Measurements from ENCODE around the gene TASP1.
"Not testable (repeated sequence)": the region's sequence is repeated elsewhere in the genome, so short reads cannot be mapped to it uniquely, and the experiment has no call there.

TASP1 gene

GRCh38 chr20:13363473-13363872, 275.3 kb downstream of the TASP1 start:
- no peaks in the 10 kb centered on the region for H3K27me3 ChIP-seq (ENCODE audit: control insufficient read depth in 1 of 2, insufficient read depth in 1 of 2, low read length in 2 of 2)
- H2AK5ac ChIP-seq (ENCODE audit: low read length, severe bottlenecking), result no peak overlapping the region
- no peak overlapping the region for H3K4ac ChIP-seq (ENCODE audit: low read depth in 1 of 2, low read length in 2 of 2)
- H2BK120ac ChIP-seq (ENCODE audit: low read depth, low read length), result no peak overlapping the region
- no peak overlapping the region for H3K27ac ChIP-seq (ENCODE audit: low read length, poor library complexity, severe bottlenecking)
- no peak overlapping the region for H3K23ac ChIP-seq (ENCODE audit: low read length in 2 of 2)
- no peak overlapping the region for H3K9ac ChIP-seq (ENCODE audit: low read length)
- no peak overlapping the region for H2BK5ac ChIP-seq (ENCODE audit: low read depth, low read length, poor library complexity, severe bottlenecking)
- H4K8ac ChIP-seq (ENCODE audit: low read length), result no peak overlapping the region
- H3K9me3 ChIP-seq (ENCODE audit: control insufficient read depth, low read length), result no peaks in the 10 kb centered on the region
- no peak overlapping the region for H4K91ac ChIP-seq (ENCODE audit: low read length)
- no peaks in the 10 kb centered on the region for H3K4me1 ChIP-seq (ENCODE audit: control insufficient read depth, insufficient read depth, low read depth, low read length)
- H3K4me2 ChIP-seq (ENCODE audit: low read length, poor library complexity, severe bottlenecking), result no peak overlapping the region
- H2BK12ac ChIP-seq (ENCODE audit: low read length in 2 of 2), result no peak overlapping the region
- no peak overlapping the region for H2BK15ac ChIP-seq (ENCODE audit: low read depth, poor library complexity, severe bottlenecking)
- H2AFZ ChIP-seq (ENCODE audit: low read depth, low read length), result no peak overlapping the region
- no peaks in the 10 kb centered on the region for H3K36me3 ChIP-seq (ENCODE audit: control insufficient read depth in 1 of 2, insufficient read depth in 2 of 2, low read depth in 1 of 2, low read length in 2 of 2)
- no peak overlapping the region for H3K4me3 ChIP-seq (ENCODE audit: insufficient read depth in 1 of 2, low read depth in 1 of 2, low read length in 2 of 2)
- no peak for DNase-seq
- no peak overlapping the region for H3K18ac ChIP-seq (ENCODE audit: low read depth in 1 of 2, low read length in 2 of 2)
- H3K14ac ChIP-seq (ENCODE audit: low read length in 2 of 2), result no peak overlapping the region
- no peaks in the 10 kb centered on the region for H3K79me1 ChIP-seq (replicated peaks; ENCODE audit: low read length, poor library complexity, severe bottlenecking)

- not testable (repeated sequence) for H2BK120ac ChIP-seq (ENCODE audit: low read depth, low read length); H3K36me3 ChIP-seq (ENCODE audit: control insufficient read depth in 1 of 2, insufficient read depth in 2 of 2, low read depth in 1 of 2, low read length in 2 of 2); DNase-seq; H3K23ac ChIP-seq (ENCODE audit: low read length in 2 of 2); H3K27me3 ChIP-seq (ENCODE audit: control insufficient read depth in 1 of 2, insufficient read depth in 1 of 2, low read length in 2 of 2); H4K91ac ChIP-seq (ENCODE audit: low read length); H4K8ac ChIP-seq (ENCODE audit: low read length); H3K27ac ChIP-seq (ENCODE audit: low read length, poor library complexity, severe bottlenecking); H3K4me3 ChIP-seq (ENCODE audit: insufficient read depth in 1 of 2, low read depth in 1 of 2, low read length in 2 of 2); H2BK12ac ChIP-seq (ENCODE audit: low read length in 2 of 2); H3K9ac ChIP-seq (ENCODE audit: low read length); H3K9me3 ChIP-seq (ENCODE audit: control insufficient read depth, low read length); H3K79me1 ChIP-seq (replicated peaks; ENCODE audit: low read length, poor library complexity, severe bottlenecking); H2BK5ac ChIP-seq (ENCODE audit: low read depth, low read length, poor library complexity, severe bottlenecking); H2AFZ ChIP-seq (ENCODE audit: low read depth, low read length); H2BK15ac ChIP-seq (ENCODE audit: low read depth, poor library complexity, severe bottlenecking); H3K14ac ChIP-seq (ENCODE audit: low read length in 2 of 2); H3K4me1 ChIP-seq (ENCODE audit: control insufficient read depth, insufficient read depth, low read depth, low read length); H3K4me2 ChIP-seq (ENCODE audit: low read length, poor library complexity, severe bottlenecking); H2AK5ac ChIP-seq (ENCODE audit: low read length, severe bottlenecking); H3K4ac ChIP-seq (ENCODE audit: low read depth in 1 of 2, low read length in 2 of 2); H3K18ac ChIP-seq (ENCODE audit: low read depth in 1 of 2, low read length in 2 of 2)
- 42% methylated on average over 2 of the region's 5 CpGs for WGBS
Measured at GRCh38 chr20:13362165-13362564, 276.6 kb downstream of the TASP1 start.

DNA sequence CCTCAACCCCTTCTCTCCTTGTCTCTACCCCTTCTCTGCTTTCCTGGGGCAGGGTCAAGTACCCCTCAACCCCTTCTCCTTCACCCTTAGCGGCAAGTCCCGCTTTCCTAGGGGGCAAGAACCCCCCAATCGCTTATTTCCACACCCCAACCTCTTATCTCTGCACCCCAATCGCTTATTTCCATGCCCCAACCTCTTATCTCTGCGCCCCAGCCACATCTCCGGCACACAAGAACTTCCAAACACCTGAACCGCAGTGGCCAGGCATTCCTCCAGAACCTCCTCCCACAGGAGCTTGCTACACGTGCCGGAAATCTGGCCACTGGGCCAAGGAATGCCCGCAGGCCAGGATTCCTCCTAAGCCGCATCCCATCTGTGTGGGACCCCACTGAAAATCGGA, 279.8 kb downstream of the TASP1 start:
- WGBS, result 77% methylated on average over 11 of the region's 12 CpGs

GRCh38 chr20:13357782-13358181, 280.9 kb downstream of the TASP1 start:
- H2BK120ac ChIP-seq (ENCODE audit: low read depth, low read length); H3K14ac ChIP-seq (ENCODE audit: low read length in 2 of 2); H3K9ac ChIP-seq (ENCODE audit: low read length); DNase-seq; H4K8ac ChIP-seq (ENCODE audit: low read length); H3K4me2 ChIP-seq (ENCODE audit: low read length, poor library complexity, severe bottlenecking); H2BK15ac ChIP-seq (ENCODE audit: low read depth, poor library complexity, severe bottlenecking); H3K4me3 ChIP-seq (ENCODE audit: insufficient read depth in 1 of 2, low read depth in 1 of 2, low read length in 2 of 2); H4K91ac ChIP-seq (ENCODE audit: low read length); H2BK5ac ChIP-seq (ENCODE audit: low read depth, low read length, poor library complexity, severe bottlenecking); H3K4me1 ChIP-seq (ENCODE audit: control insufficient read depth, insufficient read depth, low read depth, low read length); H2BK12ac ChIP-seq (ENCODE audit: low read length in 2 of 2); H3K4ac ChIP-seq (ENCODE audit: low read depth in 1 of 2, low read length in 2 of 2); H3K9me3 ChIP-seq (ENCODE audit: control insufficient read depth, low read length); H3K27ac ChIP-seq (ENCODE audit: low read length, poor library complexity, severe bottlenecking); H3K79me1 ChIP-seq (replicated peaks; ENCODE audit: low read length, poor library complexity, severe bottlenecking); H2AFZ ChIP-seq (ENCODE audit: low read depth, low read length); H3K36me3 ChIP-seq (ENCODE audit: control insufficient read depth in 1 of 2, insufficient read depth in 2 of 2, low read depth in 1 of 2, low read length in 2 of 2); H2AK5ac ChIP-seq (ENCODE audit: low read length, severe bottlenecking); H3K23ac ChIP-seq (ENCODE audit: low read length in 2 of 2); H3K18ac ChIP-seq (ENCODE audit: low read depth in 1 of 2, low read length in 2 of 2); H3K27me3 ChIP-seq (ENCODE audit: control insufficient read depth in 1 of 2, insufficient read depth in 1 of 2, low read length in 2 of 2): not testable (repeated sequence)
- WGBS, result 70% methylated on average over 6 of the region's 6 CpGs

More for the DNA sequence above, 279.8 kb downstream of the TASP1 start:
- H3K79me1 ChIP-seq (replicated peaks; ENCODE audit: low read length, poor library complexity, severe bottlenecking); H3K4me3 ChIP-seq (ENCODE audit: insufficient read depth in 1 of 2, low read depth in 1 of 2, low read length in 2 of 2); H3K23ac ChIP-seq (ENCODE audit: low read length in 2 of 2); H3K27me3 ChIP-seq (ENCODE audit: control insufficient read depth in 1 of 2, insufficient read depth in 1 of 2, low read length in 2 of 2); H2AFZ ChIP-seq (ENCODE audit: low read depth, low read length); H3K4me2 ChIP-seq (ENCODE audit: low read length, poor library complexity, severe bottlenecking); H4K91ac ChIP-seq (ENCODE audit: low read length); H3K27ac ChIP-seq (ENCODE audit: low read length, poor library complexity, severe bottlenecking); H3K36me3 ChIP-seq (ENCODE audit: control insufficient read depth in 1 of 2, insufficient read depth in 2 of 2, low read depth in 1 of 2, low read length in 2 of 2); H3K9ac ChIP-seq (ENCODE audit: low read length); H3K18ac ChIP-seq (ENCODE audit: low read depth in 1 of 2, low read length in 2 of 2); H2BK120ac ChIP-seq (ENCODE audit: low read depth, low read length); H3K9me3 ChIP-seq (ENCODE audit: control insufficient read depth, low read length); H2AK5ac ChIP-seq (ENCODE audit: low read length, severe bottlenecking); H2BK15ac ChIP-seq (ENCODE audit: low read depth, poor library complexity, severe bottlenecking); H2BK12ac ChIP-seq (ENCODE audit: low read length in 2 of 2); DNase-seq; H4K8ac ChIP-seq (ENCODE audit: low read length); H3K4me1 ChIP-seq (ENCODE audit: control insufficient read depth, insufficient read depth, low read depth, low read length); H2BK5ac ChIP-seq (ENCODE audit: low read depth, low read length, poor library complexity, severe bottlenecking); H3K4ac ChIP-seq (ENCODE audit: low read depth in 1 of 2, low read length in 2 of 2); H3K14ac ChIP-seq (ENCODE audit: low read length in 2 of 2): not testable (repeated sequence)
